Muscle of arm (tissue), 12 donors: ENCODE results near the gene ACKR3. TPM values are rescaled to one million over a fixed set of nuclear protein-coding genes. Genes with fewer than 3 reads are reported as not detected.

Experiments
- DNase-seq: peaks from one replicate; pipeline ENCODE4 v3.0.0-alpha.2; 2013
- polyA plus RNA-seq, 12 donors: library from polyadenylated mRNA; unstranded; fragments of 120-200 nt; gene quantifications; one replicate each; pipeline ENCODE4 v1.2.1, GENCODE V29; 2013; ENCODE audit not compliant: insufficient read length in 12 of 12

ACKR3 gene
- polyA plus RNA-seq, 12 donors = 17.7 to 67.0 (median 24.9) TPM; not detected in 1

DNA sequence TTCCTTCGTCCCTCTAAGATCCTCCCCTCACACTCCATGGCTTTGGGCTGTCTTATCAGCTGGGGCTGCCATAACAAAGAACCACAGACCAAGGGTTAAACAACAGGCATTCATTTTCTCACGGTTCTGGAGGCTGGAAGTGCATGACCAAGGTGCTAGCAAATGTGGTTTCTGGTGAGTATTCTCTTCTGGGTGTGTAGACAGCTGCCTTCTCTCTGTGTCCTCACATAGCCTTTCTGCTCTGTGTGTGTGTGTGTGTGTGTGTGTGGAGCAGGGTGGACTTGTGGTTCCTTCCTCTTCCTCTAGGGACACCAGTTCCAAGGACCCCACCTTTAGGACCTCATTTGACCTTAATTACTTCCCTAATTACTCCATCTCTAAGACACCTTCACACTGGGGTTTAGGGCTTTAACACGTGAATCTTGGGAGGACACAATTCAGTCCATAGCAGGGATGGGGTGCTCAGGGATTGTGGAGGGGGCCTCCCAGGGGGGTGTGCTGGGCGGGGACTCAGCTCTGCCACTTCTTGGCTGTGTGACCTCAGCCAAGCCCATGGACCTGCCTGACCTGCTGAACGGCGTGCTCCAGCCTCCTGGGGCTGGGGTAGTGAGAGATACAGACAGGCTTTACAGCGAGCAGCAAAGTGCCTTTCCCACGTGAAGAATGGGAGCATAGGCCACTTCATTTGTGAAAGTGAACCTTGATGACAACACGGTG lies 38.0 kb downstream of the ACKR3 start:
- DNase-seq = no peak

DNA sequence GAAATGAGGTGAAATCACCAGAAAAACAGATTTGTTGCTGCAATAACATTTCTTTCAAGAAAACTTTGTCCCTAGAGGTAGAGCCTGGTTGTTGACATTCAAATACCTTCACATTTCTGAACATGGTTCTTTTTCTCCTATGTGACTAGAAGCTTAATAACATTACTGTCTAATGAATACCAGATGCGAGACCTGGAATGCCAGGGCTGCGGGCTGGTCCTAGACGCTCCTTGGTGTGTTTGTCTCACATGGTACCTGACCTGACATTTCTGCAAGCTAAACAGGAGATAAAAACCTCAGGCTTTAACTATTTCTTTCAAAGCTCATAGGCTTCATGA lies 38.5 kb downstream of the ACKR3 start:
- no peak for DNase-seq

DNA sequence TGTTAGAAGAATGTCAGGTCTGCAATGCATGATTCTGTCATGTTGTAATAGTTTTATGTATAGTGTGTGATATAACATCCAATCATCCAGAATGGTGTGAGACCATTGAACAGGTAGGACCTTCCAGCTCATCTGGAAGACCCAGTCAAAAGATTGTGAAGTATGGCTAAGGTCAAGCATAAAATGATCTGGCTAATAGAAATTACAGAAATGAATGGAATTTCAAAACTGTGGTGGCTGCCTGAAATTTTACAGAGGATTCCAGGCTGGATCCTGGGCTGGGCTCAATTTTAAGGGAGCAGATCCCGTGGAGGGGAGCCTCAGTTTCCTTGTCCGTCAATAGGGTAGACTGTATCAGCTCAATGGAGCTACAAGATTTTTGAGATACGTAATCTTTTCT lies 39.1 kb downstream of the ACKR3 start:
- no peak for DNase-seq

DNA sequence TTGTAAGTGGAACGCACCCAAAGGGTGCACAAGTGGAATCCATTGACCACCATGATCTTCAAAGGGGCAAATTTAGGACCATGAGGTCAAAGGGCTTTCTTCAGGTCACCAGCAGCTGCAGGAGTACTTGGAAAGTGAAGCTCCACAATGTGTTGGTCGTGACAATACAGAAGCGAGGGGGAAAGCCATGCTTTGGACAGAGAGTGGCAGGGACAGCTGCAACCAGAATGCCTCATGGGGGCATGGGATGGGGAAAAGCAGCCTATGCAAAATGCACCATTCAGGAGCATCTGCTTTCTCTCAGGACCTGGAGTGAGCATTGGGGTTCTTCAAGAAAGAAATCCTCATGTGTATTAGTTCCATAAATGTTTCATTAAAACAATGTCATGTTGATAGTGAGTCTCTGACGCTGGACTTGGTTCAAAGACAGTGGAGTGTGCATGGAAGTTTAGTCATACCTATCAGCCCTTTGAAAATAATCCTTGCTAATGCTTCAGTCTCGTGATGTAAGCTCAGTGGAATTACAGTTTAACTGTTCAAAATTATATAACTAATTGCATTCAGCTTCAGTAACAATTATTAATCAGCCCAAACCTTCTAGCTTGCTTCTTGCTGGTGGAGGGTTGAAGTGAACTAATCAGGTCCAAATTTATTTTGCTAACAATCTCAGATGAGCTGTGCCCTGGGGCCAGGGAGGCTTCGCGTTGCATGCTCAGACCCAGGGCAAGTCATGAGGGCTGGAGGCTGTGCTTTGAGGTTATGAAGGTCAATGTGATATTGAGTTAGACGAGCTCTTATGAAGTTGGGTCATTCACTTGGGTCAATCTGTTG lies 41.6 kb downstream of the ACKR3 start:
- no peak for DNase-seq

DNA sequence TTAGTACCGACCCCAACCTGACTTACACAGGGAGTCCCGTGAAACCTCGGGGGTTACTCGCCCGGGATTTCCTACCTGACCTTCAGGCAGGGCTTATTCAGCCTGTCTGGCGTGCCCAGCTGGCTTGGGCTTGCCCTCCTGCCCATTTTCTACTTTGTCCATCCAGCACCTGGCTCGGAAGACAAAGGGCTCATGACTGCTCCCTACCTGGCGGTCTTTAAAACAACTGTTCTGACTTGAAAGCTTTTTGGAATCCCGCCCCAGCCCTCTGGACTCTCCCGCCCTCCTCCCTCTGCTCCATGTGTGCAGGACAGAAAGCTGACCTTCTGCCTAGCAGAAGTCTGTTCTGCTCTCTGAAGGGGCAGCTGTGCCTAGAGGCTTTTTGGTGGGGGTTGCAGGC lies 43.1 kb downstream of the ACKR3 start:
- DNase-seq = no peak

DNA sequence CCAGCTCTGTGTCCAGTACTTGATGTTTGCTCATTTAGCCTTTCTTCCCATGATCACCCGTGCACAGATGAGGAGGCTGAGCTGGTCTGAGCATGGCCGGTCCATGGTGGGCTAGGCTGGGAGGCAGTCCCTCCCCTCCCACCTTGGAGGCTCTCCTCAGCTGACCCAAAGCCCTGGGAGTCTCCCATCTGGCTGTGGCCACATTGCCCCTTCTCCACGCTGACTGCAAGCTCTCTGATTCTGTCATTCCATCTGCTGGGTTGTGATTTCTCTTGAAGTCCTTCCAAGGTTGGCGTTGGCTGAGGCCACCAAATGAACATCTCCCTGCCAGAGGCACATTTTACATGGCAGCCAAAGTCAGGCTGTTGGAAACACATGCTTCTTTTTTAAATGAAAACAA lies 44.0 kb downstream of the ACKR3 start:
- no peak for DNase-seq

DNA sequence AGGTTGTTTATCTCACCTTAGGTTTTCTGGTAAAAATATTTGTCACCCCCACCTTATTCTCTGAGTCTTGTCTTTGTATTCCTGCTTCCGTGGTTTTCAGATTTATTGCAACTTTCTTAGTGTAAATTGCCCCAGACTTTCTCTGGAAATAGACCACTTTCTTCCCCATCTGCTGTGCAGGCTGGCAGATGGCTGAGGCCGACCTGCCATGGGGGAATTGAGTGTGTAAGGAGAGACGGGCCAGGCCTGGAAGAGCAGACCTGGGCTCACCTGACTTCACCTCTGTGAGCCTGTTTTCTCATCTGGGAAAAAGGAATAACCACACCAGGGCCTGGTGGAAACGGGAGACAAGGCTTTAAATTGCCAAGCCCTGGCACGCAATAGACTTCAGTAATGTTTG lies 44.9 kb downstream of the ACKR3 start:
- no peak for DNase-seq

DNA sequence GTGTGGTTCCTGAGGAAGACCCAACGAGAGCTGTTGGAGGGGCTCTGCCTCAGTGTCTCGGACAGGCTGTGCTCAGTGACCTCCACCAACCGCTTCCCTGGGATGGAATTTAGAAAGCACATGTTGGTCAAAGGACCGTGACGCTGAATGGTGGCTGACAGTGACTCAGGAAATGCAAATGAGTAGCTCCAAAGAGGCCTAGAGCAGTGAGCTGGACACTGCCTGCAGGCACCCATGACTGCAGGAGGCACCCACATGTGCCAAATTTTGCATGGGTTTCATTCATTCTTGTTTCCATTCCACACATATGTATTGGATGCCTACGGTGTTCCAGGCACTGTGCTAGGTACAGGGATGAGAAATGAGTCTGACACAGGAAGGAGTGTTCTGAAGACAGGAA lies 46.4 kb downstream of the ACKR3 start:
- no peak for DNase-seq

DNA sequence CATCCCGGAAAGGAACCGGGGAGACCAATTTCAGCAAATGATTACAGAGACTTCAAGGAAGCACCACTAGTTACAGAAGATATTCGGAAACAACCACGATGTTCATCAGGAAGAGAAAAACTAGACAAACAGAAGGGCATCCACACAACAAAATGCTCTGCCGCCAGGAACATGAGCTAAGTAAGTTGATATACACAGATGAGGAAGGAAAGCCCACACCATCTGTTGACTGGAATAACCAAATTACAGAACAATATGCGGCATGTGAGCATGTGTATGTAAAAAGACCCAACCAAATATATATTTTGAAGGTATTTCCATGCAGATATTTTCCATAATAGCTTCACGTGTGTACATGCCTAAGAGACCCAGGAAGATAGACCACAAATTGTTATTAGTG lies 47.0 kb downstream of the ACKR3 start:
- no peak for DNase-seq

DNA sequence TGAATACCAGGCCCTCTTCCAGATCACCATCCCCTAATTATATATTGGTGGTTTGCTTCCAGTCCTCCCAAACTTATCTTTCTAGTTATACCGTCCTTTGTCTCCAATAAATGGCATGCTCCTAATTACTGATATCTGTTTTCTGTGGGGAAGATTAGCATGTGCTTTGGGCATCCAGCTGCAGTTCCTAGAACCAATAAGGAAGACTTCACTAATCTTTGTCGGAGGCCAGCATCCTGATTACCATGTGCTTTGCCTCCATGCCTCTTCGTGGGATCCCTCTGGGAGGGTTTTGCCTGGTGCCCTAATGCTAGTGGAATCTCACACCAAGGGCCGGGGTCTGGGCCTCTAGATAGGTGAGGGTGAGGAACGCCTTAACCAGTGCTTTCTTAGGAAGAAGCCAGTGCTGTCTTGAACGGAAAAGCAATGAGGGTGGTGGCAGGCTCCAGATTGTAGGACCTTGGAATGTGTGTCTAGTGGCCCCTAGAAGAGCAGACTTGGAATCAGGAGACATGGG lies 47.7 kb downstream of the ACKR3 start:
- DNase-seq = no peak

DNA sequence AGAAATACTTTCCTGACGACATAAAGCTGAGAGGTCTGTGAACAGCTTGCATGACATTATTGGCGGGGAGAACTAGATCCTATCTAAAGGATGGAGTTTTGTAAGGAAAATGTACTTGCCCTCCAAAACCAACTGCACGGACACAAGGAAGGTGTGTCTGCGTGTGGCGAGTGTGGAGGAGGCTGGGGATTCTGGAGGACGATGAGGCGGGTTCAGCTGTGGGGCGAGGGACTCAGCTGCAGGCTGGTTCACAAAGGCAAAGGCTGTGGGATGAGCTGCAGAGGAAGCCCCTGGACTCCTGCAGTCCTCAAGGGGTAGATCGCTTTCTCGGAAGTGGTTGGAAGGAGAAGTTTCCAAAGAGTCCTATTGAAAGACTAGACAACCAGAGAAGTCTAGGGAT lies 48.2 kb downstream of the ACKR3 start:
- DNase-seq = no peak

DNA sequence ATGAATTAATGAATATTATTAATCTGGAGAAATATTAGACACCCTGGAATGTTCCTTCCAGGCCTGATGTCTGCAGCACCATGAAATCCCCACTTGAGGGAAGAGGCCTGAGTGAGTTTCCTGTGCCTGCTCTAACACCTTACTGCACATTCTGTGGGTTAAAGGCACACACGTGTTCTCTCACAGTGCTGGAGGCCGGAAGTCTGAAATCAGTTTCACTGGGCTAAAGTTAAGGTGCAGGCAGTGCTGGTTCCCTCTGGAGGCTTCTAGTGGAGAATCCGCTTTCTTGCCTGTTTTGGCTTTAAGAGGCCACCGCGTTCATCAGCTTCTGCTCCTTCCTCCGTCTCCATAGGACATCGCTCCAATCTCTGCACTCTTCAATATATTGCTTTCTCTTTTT lies 48.7 kb downstream of the ACKR3 start:
- no peak for DNase-seq

DNA sequence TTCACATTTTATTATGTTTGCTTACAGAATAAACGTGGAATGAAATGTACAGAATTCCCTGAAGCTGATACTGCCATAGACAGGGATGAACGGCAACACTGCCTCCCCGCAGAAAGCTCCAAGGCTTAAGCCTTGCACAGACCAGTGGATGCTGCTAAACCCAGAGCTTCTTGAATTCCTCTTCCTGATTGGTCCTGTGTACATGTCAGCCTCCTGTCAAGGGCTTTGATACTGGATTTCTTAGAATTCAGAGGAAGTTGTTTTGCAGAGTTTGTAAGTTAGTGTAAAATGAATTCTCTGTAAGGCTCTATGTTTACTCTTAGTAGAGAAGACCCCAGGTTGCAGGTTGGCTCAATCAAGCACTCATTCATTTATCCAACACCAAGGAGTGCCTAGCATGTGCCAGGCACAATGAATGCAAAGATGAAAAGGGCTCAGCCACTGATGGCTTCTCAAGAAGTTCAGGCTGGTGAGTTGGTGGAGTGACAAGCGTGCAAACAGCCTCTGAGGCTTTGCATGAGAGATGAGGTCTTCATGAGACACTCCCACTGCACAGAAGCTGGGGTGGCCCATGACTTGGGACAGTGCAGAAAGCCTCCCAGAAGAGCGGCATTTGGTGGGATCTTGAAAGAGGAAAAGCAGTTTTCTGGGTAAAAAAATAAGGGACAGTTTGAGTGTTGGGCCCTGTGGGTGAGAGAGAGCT lies 50.4 kb downstream of the ACKR3 start:
- DNase-seq = no peak

DNA sequence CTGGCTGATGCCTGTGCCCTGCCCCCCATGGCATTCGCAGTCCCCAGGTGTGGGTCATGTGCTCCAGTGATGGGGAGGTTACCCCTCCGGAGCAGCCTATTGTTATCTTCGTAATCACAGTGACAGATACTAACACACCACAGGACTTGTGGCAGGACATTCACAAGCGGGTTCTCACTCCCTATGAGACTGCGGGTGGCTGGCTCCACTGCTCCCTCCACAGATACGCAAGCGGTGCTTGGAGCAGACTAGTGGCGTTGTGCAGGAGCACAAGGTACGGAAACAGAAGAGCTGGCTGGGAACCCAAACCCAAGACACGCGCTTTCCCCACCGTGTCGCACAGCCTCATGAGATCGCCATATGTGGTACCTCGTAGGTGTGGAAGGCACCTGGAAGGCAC lies 52.2 kb downstream of the ACKR3 start:
- DNase-seq = no peak

DNA sequence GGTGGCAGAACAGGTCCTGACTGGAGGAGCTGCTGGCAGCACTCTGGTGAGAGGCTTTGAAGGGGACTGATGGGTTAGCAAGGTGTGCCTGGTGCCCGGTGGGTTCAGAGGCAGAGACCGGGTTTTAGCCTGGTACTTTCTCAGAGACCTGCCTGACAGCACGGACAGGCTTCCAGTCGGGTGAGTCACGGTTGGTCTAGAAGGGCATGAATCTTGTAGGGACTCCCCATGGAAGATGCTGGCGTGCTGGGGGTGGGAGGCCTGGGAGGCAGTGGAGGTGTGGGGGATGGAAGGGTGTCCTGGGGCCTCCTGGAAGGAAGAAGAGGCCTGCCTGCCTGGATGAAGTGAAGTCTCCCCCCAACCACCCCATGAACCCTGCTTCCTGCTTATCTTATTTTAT lies 52.6 kb downstream of the ACKR3 start:
- no peak for DNase-seq

DNA sequence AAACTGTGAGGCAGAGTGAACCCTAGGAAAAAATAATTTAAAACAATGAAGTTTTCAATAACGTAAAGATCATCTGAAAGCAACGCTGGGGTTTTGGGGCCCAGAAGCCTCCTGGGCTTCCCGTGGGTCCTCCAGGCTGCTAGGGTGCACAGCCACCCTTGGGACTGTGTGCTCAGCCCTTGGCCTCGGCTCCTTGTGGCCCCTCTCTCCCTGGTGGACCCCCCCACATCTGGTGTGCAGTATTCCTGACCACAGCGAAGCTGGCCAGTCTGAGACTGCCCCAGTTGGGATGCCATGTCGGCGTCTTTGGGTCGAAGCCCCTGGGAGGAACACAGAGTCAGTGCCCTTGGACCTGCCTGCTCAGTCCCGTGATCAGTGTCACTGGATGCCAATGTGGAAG lies 53.0 kb downstream of the ACKR3 start:
- DNase-seq = no peak

DNA sequence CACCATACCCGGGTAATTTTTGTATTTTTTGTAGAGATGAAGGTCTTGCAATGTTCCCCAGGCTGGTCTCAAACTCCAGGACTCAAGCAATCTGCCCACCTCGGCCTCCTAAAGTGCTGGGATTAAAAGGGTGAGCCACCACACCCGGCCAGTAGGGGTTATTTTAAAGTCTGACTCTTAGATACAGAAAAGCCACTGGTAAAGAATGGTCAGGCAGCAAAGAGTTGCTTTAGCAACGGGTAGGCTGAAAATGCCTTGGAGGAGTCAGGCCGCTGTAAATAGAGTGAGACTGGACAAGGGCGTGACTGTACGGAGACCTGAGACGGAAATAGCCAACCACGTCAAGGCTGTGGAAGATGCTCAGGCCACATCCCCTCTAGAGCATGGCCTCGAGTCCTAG lies 54.2 kb downstream of the ACKR3 start:
- no peak for DNase-seq

DNA sequence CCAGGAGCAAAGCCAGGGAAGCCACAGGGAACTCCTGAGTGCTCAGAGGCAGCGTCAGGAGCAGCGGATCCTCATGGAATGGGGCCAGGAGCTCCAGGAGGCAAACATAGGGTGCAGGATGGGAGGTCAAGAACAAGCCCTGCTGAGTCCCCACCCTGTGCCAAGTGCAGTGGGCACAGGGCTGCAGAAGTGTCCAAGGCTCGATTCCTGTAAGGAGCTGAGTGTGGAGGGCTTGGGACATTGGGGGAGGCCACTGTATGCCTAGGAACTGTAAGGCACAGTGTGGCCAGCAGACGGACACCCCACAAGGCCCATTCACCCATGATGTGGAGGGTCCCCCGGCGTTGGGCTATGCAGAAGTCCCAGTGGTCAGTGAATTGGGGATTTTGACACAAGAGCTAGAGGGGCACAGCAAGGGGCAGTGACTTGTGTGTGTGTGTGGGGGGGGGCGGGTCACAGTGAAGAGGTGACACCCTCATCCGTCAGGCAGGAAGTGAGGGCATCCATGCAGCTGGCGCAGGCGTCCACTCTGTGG lies 55.6 kb downstream of the ACKR3 start:
- DNase-seq = no peak

DNA sequence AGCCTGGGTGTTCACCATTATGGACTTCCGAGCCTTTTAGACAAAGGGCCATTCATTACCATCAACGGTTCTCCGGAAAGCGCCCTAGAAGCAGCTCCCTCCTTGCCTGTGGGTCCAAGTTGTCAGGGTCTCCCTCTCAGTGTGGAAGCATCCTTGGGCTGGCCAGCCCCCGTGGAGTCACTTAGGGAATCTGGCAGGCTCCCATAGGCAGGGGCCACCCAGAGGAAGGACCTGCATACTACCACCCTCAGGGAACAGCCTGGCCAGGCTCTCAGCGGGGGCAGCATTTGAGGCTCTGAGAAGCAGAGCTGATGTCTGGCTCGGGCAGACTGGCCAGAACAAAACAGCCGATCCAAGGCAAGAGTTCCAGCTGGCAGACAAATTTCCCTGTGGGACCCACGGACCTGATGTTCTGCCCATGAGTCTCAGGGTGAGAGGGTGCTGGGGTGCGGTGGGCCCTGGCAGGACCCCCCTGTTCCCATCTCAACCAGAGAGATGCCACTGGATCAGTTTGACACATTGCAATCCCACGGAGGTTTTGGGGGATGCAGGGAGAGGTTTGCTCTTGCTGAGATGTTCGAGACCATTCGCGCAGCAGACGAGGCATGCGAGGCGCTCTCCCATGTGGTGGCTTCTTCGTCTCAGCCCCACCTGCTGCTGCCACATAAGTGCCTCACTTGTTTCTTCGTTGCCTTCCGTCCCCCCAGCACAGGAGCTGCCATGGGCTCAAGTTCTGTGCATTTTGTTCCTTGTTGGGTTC lies 56.9 kb downstream of the ACKR3 start:
- DNase-seq = no peak

DNA sequence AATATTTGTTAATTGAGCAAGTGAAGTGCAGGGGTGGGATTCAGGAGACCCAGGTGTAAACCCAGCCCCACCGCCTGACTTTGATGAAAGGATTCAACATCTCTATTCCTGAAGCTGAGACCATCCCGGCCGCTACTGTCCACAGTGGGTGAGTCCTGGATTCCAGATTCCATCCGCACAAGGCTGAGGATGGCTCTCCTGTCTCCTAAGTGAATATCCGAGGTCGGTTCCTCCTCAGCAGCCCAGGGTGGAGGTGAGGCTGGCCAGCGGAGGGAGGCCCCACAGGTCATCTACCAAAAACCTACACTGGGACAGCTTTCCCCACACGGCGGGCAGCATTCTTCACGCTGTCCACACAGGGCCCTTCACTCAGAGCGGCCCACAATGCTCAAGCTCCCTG lies 57.6 kb downstream of the ACKR3 start:
- no peak for DNase-seq

DNA sequence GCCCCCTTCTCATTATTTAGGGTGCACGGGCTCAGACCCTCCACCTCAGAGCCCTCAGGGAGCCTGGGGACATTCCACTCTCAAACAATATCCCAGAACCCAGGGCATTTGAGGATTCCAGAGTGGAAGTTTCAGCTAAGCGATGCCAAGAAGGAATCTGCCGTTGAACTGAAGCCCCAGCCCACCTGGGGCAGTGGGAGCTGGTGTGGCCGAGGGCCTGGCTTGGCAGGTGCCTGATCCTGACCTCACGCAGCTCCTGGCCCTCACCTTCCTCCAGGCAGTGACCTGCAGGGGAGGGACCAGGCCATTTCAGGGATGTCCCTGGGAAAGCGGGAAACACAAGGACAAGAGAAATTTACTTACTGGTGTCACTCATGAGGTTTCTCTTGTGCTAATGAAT lies 58.2 kb downstream of the ACKR3 start:
- DNase-seq = no peak
